Ramos (cell line): ENCODE measurements around the gene CREB3L1.
"Not testable (repeated sequence)": the region's sequence is repeated elsewhere in the genome, so short reads cannot be mapped to it uniquely, and the experiment has no call there.

Source experiments
- in situ Hi-C: fragments of 300-500 bp; cut with MboI; formaldehyde crosslinking; loops from one replicate; pipeline ENCODE4 v1.14.3; 2022; ENCODE audit warnings: low sequenced_read_pairs; ENCODE audit not compliant: unreplicated experiment

CREB3L1 gene

GRCh38 chr11:46293641-46294103 lies 16.2 kb downstream of the CREB3L1 start:
- in situ Hi-C loops: no loop called here

GRCh38 chr11:46294365-46295309 lies 17.2 kb downstream of the CREB3L1 start:
- in situ Hi-C loops: no loop called here

GRCh38 chr11:46295312-46296058 lies 18.0 kb downstream of the CREB3L1 start:
- in situ Hi-C loops: no loop called here

- in situ Hi-C loops: no loop called here
Measured at GRCh38 chr11:46296059-46296527, 18.6 kb downstream of the CREB3L1 start.

DNA sequence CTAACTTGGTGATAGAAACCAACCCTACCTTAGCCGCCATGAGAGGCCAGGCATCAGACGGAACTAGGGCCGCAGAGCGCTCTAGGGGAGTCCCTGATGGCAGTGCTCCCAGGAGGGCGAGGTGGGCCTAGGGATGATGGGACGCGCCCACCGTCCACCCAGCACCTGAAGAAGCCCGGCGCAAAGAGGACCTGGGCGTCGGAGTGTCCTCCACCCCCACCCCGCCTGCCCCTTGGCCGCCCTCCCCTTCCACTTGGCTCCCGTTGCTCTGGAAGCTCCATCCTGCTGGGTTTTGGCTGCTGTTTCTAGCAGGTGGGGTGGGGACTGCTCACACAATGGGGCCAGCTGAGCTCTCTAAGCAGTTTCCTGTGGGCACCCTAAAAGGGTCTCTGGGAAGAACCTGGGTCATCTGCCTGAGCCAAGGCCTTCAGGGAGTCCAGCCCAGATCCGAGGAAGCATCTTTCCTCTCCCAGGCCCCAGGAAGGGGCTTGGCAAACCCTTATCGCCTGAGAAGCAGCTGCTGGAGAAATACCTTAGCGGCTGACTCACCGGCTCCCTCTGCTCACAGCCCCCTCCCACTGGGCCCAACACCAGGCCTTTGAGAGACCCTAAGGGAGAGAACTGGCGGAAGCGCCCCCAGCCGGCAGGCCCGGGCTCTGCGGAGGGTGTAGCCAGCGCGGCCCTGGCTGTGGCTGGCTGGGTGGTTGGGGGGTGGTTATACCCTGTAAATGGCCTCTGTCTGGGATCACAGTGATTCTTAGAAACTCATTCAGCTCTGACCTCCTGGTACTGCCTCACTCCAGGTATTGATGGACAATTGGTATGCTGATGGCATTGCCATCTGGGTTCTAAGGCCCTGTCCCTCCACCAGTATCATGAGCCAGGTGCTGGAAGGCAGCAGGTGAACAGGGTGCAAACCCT lies 19.3 kb downstream of the CREB3L1 start:
- in situ Hi-C loops: no loop called here

GRCh38 chr11:46298699-46299433 lies 21.4 kb downstream of the CREB3L1 start:
- in situ Hi-C loops: no loop called here

GRCh38 chr11:46299451-46299961 lies 22.0 kb downstream of the CREB3L1 start:
- in situ Hi-C loops: no loop called here

DNA sequence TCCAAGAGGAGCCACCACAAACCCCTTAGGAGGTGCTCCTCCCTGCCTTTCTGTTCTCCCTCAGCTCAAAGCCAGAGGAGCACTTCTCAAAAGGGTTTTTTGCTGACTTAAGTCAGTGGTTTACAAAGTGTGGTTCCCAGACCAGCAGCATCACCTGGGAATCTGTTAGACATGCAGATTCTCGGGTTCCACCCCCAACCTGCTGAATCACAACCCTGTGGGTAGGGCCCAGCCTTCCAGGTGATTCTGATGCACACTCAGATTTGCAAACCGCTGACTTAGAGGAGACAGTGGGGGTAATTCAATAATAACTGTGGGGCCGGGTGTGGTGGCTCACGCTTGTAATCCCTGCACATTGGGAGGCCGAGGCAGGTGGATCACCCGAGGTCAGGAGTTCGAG lies 22.8 kb downstream of the CREB3L1 start:
- in situ Hi-C loops: no loop called here

DNA sequence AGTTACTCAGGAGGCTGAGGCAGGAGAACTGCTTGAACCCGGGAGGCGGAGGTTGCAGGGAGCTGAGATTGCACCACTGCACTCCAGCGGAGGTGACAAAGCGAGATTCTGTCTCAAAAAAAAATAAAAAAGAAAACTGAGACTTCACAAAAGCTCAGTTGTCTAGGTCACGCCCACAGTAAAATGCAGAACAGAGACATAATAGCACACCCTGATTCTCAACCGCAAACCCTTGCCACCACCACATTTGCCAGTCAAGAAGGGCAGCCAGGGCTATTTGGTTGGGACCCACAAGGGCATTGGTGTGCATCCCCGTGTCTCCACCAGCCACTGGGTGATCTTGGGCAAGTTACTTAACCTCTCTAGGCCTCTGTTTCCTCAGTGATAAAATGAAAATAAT lies 25.4 kb downstream of the CREB3L1 start:
- in situ Hi-C loops: no loop called here

- in situ Hi-C loops: not testable (repeated sequence)
Measured at GRCh38 chr11:46304036-46304435, 26.6 kb downstream of the CREB3L1 start.

DNA sequence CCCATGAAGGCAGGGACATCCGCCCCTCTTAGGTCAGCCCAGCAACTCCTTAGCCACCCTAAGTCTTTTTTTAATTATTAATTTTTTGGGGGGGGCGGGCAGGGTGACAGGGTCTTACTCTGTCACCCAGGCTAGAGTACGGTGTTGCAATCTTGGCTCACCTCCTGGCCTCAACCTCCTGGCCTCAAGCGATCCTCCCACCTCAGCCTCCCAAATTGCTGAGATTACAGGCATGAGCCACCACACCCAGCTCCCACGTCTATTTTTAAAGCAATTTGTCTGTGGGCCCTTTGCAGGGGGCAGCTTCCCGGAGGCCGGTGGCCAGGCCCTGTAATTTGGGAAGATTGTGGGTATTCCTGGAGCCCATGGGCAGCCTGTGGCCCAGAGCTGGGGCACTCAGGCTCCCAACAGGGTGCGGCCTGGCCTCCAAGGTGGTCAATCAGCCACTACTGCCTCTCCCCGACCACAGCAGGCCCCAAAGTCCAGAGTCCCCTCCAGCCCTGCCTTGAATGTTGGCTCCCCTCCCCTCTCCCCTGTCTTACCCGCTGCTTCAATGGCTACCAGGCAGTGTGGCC lies 27.2 kb downstream of the CREB3L1 start:
- in situ Hi-C loops: no loop called here

DNA sequence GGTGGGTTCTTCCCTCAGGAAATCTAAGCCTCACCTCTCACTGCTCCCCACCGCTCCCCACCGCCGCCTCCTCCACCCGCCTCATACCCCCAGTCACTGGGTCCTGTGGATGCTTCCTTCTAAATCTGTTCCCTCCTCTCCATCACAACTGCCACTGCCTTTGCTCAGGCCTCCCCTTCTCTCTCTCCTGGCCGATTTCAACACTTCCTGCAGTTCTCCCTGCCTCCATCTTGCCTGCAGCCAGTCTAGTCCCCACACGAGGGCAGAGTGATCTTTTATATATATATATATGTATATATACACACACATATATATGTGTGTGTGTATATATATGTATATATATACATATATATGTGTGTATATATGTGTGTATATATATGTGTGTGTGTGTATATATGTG lies 27.8 kb downstream of the CREB3L1 start:
- in situ Hi-C loops: no loop called here

DNA sequence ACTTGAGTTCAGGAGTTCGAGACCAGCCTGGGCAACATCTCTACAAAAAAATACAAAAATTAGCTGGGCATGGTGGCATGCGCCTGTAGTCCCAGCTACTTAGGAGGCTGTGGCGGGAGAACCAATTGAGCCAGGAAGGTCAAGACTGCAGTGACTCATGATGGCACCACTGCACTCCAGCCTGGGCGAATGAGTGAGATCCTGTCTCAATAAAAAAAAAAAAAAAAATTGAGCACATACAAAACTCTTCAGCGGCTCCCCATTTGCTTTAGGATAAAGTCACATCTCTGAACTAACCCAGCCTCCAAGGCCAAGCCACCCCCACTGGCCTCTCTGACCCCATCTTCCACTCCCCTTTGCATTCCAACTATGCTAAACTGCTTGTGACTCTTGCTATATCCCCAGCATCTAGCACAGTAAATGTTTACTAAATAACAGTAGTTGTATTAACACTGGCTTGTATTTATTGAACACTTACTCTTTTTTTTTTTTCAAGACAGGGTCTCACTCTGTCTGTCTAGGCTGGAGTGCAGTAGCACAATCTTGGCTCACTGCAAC lies 28.9 kb downstream of the CREB3L1 start:
- in situ Hi-C loops: no loop called here

DNA sequence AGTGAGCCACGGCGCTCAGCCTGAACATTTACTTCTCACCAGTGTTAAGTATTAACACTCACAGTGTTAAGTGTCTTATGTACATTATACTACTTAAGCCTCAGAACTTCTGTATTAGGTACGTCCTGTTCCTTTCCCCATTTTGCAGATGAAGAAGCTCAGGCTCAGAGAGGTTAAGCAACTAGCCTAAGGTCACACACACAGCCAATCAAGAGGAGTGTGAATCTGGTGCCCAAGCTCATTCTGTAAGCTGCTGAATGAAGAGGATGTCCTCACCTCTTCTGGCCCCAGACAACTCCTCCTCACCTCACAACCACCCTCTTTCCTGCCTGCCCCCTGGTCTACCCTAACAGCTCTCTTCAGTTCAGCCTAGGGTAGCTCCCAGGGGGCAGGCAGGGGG lies 29.9 kb downstream of the CREB3L1 start:
- in situ Hi-C loops: no loop called here

DNA sequence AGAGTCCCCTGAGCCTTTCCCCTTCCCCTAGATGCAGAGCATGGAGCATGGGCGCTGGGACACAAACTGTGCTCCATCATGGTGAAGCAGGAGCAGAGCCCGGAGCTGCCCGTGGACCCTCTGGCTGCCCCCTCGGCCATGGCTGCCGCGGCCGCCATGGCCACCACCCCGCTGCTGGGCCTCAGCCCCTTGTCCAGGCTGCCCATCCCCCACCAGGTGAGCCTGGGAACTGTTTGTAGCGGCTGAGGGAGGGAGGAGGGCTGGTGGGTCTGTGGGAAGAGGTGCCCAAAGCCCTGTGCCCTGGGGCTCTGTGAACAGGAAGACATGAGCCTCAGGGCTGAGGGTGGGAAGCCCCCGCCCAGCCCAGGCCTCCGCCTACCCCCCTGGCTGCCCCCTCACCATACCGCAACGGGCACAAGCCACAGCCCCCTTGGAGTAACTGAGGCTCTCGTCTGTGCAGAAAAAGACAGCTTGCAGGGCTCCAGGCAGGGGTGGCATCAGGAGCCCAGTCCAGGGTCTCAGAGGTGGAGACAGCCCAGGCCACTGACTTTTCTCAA lies 30.4 kb downstream of the CREB3L1 start:
- in situ Hi-C loops: no loop called here

- in situ Hi-C loops: no loop called here
Measured at GRCh38 chr11:46308631-46309419, 31.4 kb downstream of the CREB3L1 start.

GRCh38 chr11:46309814-46310259 lies 32.4 kb downstream of the CREB3L1 start:
- in situ Hi-C loops: loop anchor here (5.0 kb wide), 1 partner anchor 68 kb away; no protein-coding TSS in a partner anchor
